ENCODE results near the gene PTN.
A peak's percentile ranks its signal among the peaks of the same experiment; 100 is the strongest.
"Not testable (repeated sequence)": the region's sequence is repeated elsewhere in the genome, so short reads cannot be mapped to it uniquely, and the experiment has no call there.

The PTN gene

GRCh38 chr7:137262599-137262998 lies 80.9 kb downstream of the PTN start:
- DNase-seq, result no peak

- DNase-seq, result no peak
These were observed 85.0 kb downstream of the PTN start for GRCh38 chr7:137258552-137258951.

DNA sequence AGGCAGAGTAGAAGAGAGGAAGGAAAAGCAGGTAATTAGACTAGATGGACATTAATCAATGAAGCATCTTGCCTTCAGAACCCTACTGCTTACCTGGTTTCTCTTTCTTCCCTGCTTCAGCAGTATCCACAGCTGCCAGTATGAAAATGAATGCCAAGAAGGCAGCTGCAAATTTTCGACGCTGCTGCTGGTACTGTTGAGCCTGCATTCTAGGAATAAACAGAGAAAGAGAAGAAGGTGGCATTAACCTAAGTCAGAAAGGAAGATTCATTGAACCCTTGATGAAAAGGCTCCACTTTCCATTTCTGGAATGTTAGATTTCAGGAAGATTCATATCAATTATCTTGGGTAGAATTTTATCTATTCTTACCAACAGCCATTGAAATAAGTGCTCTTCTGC lies 88.8 kb downstream of the PTN start:
- no peak for DNase-seq

GRCh38 chr7:137245890-137246289 lies 97.6 kb downstream of the PTN start:
- DNase-seq, result no peak

- DNase-seq, result no peak
These were observed 98.3 kb downstream of the PTN start for GRCh38 chr7:137245186-137245585.

DNA sequence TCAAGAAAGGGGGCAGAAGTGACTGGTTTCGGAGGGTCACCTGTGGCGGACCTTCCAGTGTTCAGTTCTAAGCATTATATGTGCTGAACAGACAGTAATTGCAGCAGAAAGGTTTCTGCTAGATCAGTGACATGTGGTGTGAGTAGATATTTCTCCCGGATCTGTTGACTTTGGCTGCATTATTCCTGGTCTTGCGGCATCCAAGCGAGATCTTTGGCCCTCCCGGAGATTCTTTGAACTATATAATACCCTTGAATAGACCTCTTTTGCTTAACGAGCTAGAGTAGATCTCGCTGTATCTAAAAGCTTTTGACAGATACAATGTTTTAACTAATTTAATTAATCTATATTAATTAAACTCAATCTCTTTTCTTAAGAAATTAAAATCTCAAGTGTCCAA lies 99.8 kb downstream of the PTN start:
- no peak for DNase-seq

GRCh38 chr7:137242616-137243015 lies 100.9 kb downstream of the PTN start:
- no peak for DNase-seq

GRCh38 chr7:137241655-137242360 lies 101.7 kb downstream of the PTN start:
- DNase-seq, result no peak

DNA sequence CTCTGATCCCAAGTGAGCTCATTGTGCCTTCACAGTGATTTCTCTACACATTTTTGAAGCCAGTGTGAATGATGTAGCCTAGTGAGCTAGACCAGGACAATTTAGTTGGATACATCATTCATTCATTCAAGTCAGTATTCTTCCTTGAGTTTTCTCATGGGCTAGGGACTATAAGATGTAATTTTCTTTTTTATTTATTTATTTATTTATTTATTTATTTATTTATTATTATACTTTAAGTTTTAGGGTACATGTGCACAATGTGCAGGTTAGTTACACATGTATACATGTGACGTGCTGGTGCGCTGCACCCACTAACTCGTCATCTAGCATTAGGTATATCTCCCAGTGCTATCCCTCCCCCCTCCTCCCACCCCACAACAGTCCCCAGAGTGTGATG lies 104.3 kb downstream of the PTN start:
- not testable (repeated sequence) for DNase-seq

- no peak for DNase-seq
These were observed 108.1 kb downstream of the PTN start for GRCh38 chr7:137235434-137235833.

DNA sequence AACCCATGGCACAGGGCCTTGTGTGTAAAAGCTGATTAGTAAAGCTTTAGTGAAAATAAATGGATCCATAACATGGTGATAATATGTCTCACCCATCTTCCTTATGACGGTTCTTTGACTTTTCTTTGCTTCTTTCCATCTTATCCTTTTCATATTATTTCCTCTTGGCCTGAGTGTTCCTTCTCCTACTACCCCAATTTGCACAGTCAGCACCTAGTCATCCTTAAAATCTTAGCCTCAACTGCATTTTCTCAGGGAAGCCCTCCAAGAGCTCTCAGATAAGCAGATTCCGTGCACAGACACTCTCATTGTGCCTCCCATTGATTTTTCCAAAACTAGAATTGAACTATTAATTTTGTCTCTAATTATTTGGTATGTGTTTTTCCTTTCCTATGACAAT lies 112.4 kb downstream of the PTN start:
- no peak for DNase-seq

GRCh38 chr7:137221467-137221866 lies 122.1 kb downstream of the PTN start:
- no peak for DNase-seq

- DNase-seq, result no peak
These were observed 129.8 kb downstream of the PTN start for GRCh38 chr7:137213744-137214143.

DNA sequence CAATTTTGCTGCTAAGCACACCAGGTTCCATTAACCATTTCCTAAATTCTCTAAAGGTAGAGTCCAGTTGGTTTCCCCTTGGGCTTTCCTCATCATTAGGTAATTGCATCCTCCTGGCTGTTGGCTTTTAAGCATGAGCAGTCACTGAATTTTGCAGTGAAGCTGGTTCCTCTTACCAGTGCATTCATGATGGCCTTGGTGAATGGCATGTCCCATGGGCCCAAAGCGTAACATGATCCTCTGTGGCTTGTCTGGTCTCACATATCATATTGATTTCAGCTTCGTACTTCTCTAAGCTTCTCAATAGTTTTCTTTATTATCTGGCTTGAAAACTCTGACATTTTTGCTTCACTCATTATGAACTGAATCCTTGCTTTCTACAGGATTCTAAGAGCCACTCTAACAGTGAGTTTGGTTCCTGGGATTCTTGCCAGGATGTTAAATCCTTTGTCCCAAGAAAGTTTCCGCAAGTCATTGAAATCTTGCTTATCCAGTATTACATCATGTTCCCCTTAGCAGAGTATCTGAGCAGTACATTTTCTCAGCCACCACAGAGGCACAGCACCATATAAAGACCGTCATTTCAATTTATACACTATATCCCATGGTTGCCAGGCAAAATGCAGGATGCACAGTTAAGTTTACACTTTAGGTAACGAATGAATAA lies 134.2 kb downstream of the PTN start:
- peak; percentile 5 for DNase-seq

- no peak for DNase-seq
These were observed 136.8 kb downstream of the PTN start for GRCh38 chr7:137206770-137207169.

DNA sequence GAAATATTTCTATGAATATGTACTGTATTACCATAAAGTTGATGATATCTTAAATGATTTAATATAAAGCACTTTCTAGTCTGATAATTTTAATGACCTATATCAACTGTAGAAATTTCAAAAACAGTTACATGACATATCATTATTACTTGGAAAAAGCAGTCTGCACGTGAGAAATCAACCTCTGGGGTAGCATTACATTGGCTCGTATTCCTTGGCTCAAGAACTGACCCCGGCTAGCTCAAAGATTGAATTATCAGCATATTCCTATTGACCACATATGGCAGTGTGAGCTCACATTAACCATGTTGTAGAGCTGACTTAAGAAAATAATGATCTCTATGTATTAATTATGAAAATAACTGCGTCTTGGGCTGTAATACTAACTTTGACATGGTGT lies 139.3 kb downstream of the PTN start:
- no peak for DNase-seq

DNA sequence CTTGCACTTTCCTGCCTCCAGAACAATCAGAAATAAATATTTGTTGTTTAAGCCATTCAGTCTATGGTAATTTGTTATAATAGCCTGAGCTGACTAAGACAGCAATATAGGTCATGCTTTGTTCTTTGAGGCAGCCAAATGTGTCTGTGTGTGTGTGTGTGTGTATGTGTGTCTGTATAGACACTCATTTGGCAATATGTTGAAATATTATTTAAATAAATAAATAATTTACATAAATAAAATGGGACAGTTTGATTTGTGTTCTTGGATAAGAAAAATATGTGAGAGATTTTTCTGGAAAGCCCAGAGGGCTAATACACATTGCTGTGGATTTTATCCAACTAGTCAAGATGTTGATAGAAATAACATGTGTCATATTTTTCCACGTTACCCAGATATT lies 140.2 kb downstream of the PTN start:
- DNase-seq, result no peak

GRCh38 chr7:137196648-137197047 lies 146.9 kb downstream of the PTN start:
- no peak for DNase-seq

GRCh38 chr7:137195996-137196395 lies 147.5 kb downstream of the PTN start:
- no peak for DNase-seq

DNA sequence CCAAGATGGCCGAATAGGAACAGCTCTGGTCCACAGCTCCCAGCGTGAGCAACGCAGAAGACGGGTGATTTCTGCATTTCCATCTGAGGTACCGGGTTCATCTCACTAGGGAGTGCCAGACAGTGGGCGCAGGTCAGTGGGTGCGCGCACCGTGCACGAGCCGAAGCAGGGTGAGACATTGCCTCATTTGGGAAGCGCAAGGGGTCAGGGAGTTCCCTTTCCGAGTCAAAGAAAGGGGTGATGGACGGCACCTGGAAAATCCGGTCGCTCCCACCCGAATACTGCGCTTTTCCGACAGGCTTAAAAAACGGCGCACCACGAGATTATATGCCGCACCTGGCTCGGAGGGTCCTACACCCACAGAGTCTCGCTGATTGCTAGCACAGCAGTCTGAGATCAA lies 161.9 kb downstream of the PTN start:
- not testable (repeated sequence) for DNase-seq
